Measurements from ENCODE around the gene PIRT.

Gene PIRT

GRCh38 chr17:10787306-10788045 is 50.4 kb downstream of the PIRT start:
- no peak for DNase-seq

- no peak for DNase-seq
Observed at GRCh38 chr17:10785295-10785694, 52.6 kb downstream of the PIRT start.

- no peak for DNase-seq
Observed at GRCh38 chr17:10779609-10780008, 58.3 kb downstream of the PIRT start.

- no peak for DNase-seq
Observed at GRCh38 chr17:10777890-10778289, 60.0 kb downstream of the PIRT start.

GRCh38 chr17:10777131-10777807 is 60.6 kb downstream of the PIRT start:
- no peak for DNase-seq

GRCh38 chr17:10776381-10776780 is 61.5 kb downstream of the PIRT start:
- no peak for DNase-seq

- no peak for DNase-seq
Observed at GRCh38 chr17:10775740-10776356, 62.0 kb downstream of the PIRT start.

- DNase-seq = no peak
Observed at GRCh38 chr17:10775058-10775457, 62.8 kb downstream of the PIRT start.

GRCh38 chr17:10773391-10773790 is 64.5 kb downstream of the PIRT start:
- DNase-seq = no peak

Measured in cortex of kidney (tissue), 1 donor.